NK-92 (cell line): ENCODE measurements around the gene LPP.

Experiments used
- DNase-seq: peaks from one replicate; lab custom pipeline; 2025; ENCODE audit not compliant: unreplicated experiment; lab: John Stamatoyannopoulos, UW

The LPP gene

GRCh38 chr3:188468196-188468595, 314.2 kb downstream of the LPP start:
- no peak for DNase-seq

- no peak for DNase-seq
Measured at GRCh38 chr3:188468662-188469061, 314.7 kb downstream of the LPP start.

GRCh38 chr3:188469228-188469885, 315.4 kb downstream of the LPP start:
- DNase-seq: no peak

- no peak for DNase-seq
Measured at GRCh38 chr3:188470508-188471130, 316.7 kb downstream of the LPP start.

GRCh38 chr3:188471723-188472122, 317.8 kb downstream of the LPP start:
- DNase-seq: no peak

- no peak for DNase-seq
Measured at GRCh38 chr3:188472336-188472735, 318.4 kb downstream of the LPP start.

- no peak for DNase-seq
Measured at GRCh38 chr3:188473045-188473444, 319.1 kb downstream of the LPP start.

GRCh38 chr3:188473591-188474288, 319.8 kb downstream of the LPP start:
- no peak for DNase-seq

- no peak for DNase-seq
Measured at GRCh38 chr3:188476935-188477334, 323.0 kb downstream of the LPP start.

GRCh38 chr3:188480011-188480410, 326.1 kb downstream of the LPP start:
- DNase-seq: no peak

GRCh38 chr3:188482929-188483328, 329.0 kb downstream of the LPP start:
- DNase-seq: no peak

- DNase-seq: no peak
Measured at GRCh38 chr3:188486126-188486525, 332.2 kb downstream of the LPP start.

GRCh38 chr3:188486952-188487351, 333.0 kb downstream of the LPP start:
- DNase-seq: no peak

GRCh38 chr3:188487652-188488051, 333.7 kb downstream of the LPP start:
- DNase-seq: no peak

GRCh38 chr3:188488801-188489200, 334.8 kb downstream of the LPP start:
- no peak for DNase-seq

GRCh38 chr3:188489639-188490405, 335.9 kb downstream of the LPP start:
- DNase-seq: no peak

GRCh38 chr3:188490416-188490815, 336.5 kb downstream of the LPP start:
- no peak for DNase-seq

GRCh38 chr3:188491276-188491687, 337.3 kb downstream of the LPP start:
- DNase-seq: no peak

GRCh38 chr3:188496390-188496789, 342.4 kb downstream of the LPP start:
- no peak for DNase-seq

- no peak for DNase-seq
Measured at GRCh38 chr3:188497021-188497420, 343.1 kb downstream of the LPP start.

- no peak for DNase-seq
Measured at GRCh38 chr3:188503647-188504046, 349.7 kb downstream of the LPP start.

GRCh38 chr3:188505151-188505550, 351.2 kb downstream of the LPP start:
- no peak for DNase-seq
